Endothelial cell of umbilical vein (primary cell): Measurements from ENCODE around the gene AOX1. TPM values are rescaled to one million over a fixed set of nuclear protein-coding genes. Genes with fewer than 3 reads are reported as not detected.

Source experiments
- BruUV-seq: library from RNA; stranded (reverse); fragments of 400-500 nt; replicated peaks from 2 replicates; lab custom pipeline; 2021; lab: Mats Ljungman, UMichigan
- CTCF ChIA-PET: fragments of 300-600, 350-600 bp; sonication (Branson Sonifier 250); formaldehyde crosslinking; loops from one replicate; lab custom pipeline; 2021; ENCODE audit warnings: antibody characterized with exemption, inconsistent platforms; lab: Charles Lee
- POLR2A ChIA-PET: fragments of 300-600, 350-600 bp; sonication (Branson Sonifier 250); formaldehyde crosslinking; loops from one replicate; lab custom pipeline; 2021; ENCODE audit warnings: antibody characterized with exemption, inconsistent platforms; lab: Charles Lee
- DNase-seq: peaks from one replicate; pipeline ENCODE4 v3.0.0-alpha.2; 2011; ENCODE audit warnings: low read depth, low spot score
- FAIRE-seq: peaks from 2 replicates; lab custom pipeline; 2011; peaks lifted over from hg19 to GRCh38; lab: Jason Lieb, UNC
- H2AFZ ChIP-seq: 2 replicates; pipeline ENCODE4 v1.6.0; 2012; ENCODE audit warnings: low read depth, low read length, control low read depth, inconsistent platforms
- H3K27ac ChIP-seq: 2 replicates; pipeline ENCODE4 v1.5.1; 2011; ENCODE audit warnings: low read depth, mild to moderate bottlenecking, control low read depth, low read length, moderate library complexity; ENCODE audit not compliant: insufficient read depth
- H3K27me3 ChIP-seq, 2 experiments: 2 replicates each; pipeline versions ENCODE4 v1.6.0 to v1.6.1; 2011; ENCODE audit warnings: low read length in 2 of 2, mixed read lengths in 1 of 2; ENCODE audit not compliant: control insufficient read depth in 2 of 2, insufficient read depth in 2 of 2
- H3K36me3 ChIP-seq, 2 experiments: 2 replicates in 1 of 2; 3 replicates in 1 of 2; pipeline ENCODE4 v1.5.1; 2011; ENCODE audit warnings: low read length in 2 of 2, mild to moderate bottlenecking in 1 of 2, moderate library complexity in 1 of 2; ENCODE audit not compliant: control insufficient read depth in 2 of 2, insufficient read depth in 2 of 2; ENCODE audit errors: extremely low read depth in 1 of 2
- H3K4me1 ChIP-seq: 3 replicates; pipeline ENCODE4 v1.5.1; 2011; ENCODE audit warnings: mild to moderate bottlenecking, low read length; ENCODE audit not compliant: control insufficient read depth, insufficient read depth; ENCODE audit errors: extremely low read depth
- H3K4me2 ChIP-seq: 2 replicates; pipeline ENCODE4 v1.6.1; 2011; ENCODE audit warnings: low read length, control low read depth, mixed read lengths; ENCODE audit not compliant: insufficient read depth
- H3K4me3 ChIP-seq, 3 experiments: fragments of 200-600 bp in 1 of 3; sonication (generic), shearing (Covaris generic) in 1 of 3; replicated peaks in 1 of 3; 2 replicates each; pipeline ENCODE4 v1.5.1; 2011 to 2016; ENCODE audit warnings: control low read depth in 3 of 3, low read length in 3 of 3, mild to moderate bottlenecking in 2 of 3, inconsistent platforms in 1 of 3, low read depth in 1 of 3, moderate library complexity in 1 of 3; ENCODE audit not compliant: insufficient read depth in 1 of 3
- H3K79me2 ChIP-seq: 2 replicates; pipeline ENCODE4 v1.6.0; 2012; ENCODE audit warnings: low read length, inconsistent platforms; ENCODE audit not compliant: control insufficient read depth, insufficient read depth
- H3K9ac ChIP-seq: replicated peaks from 2 replicates; pipeline ENCODE3; 2011; ENCODE audit warnings: low read length, control low read depth; ENCODE audit not compliant: insufficient read depth; ENCODE audit errors: extremely low read depth
- H3K9me1 ChIP-seq: replicated peaks from 3 replicates; pipeline ENCODE4 v1.6.0; 2011; ENCODE audit warnings: mild to moderate bottlenecking, low read length; ENCODE audit not compliant: control insufficient read depth, insufficient read depth; ENCODE audit errors: extremely low read depth
- H3K9me3 ChIP-seq: replicated peaks from 2 replicates; pipeline ENCODE4 v1.5.1; 2012; ENCODE audit warnings: low read length, inconsistent platforms; ENCODE audit not compliant: control insufficient read depth, insufficient read depth
- H4K20me1 ChIP-seq: replicated peaks from 2 replicates; pipeline ENCODE3; 2011; ENCODE audit warnings: mild to moderate bottlenecking, low read length; ENCODE audit not compliant: control insufficient read depth, insufficient read depth; ENCODE audit errors: extremely low read depth
- EZH2 ChIP-seq: IDR thresholded peaks from 2 replicates; pipeline ENCODE4 v1.6.1; 2012; ENCODE audit warnings: borderline replicate concordance, low read depth, mild to moderate bottlenecking, moderate library complexity, low read length, inconsistent platforms; ENCODE audit not compliant: severe bottlenecking
- FOS ChIP-seq: IDR thresholded peaks from 2 replicates; pipeline ENCODE4 v1.6.1; 2011; ENCODE audit warnings: mild to moderate bottlenecking, low read length, moderate library complexity, borderline replicate concordance; ENCODE audit not compliant: insufficient read depth
- GATA2 ChIP-seq: IDR thresholded peaks from 2 replicates; pipeline ENCODE4 v1.7.0; 2011; ENCODE audit warnings: low read depth, mild to moderate bottlenecking, moderate library complexity, mixed read lengths, low read length; ENCODE audit not compliant: insufficient read length, insufficient read depth
- MYC ChIP-seq: IDR thresholded peaks from one replicate; pipeline ENCODE4 v1.6.1; 2011; ENCODE audit warnings: mild to moderate bottlenecking, low read depth, low read length
- dilution Hi-C: fragments of 300-500 bp; cut with MboI; formaldehyde crosslinking; loops from one replicate; pipeline ENCODE4 v1.15.0; 2019; ENCODE audit warnings: low sequenced_read_pairs; ENCODE audit not compliant: extremely low pct_ligation_motif_present
- intact Hi-C: fragments of 100-400 bp; cut with micrococcal nuclease; formaldehyde crosslinking; loops from one replicate; pipeline ENCODE4 v1.10.0; 2022
- polyA plus RNA-seq, 4 experiments: library from polyadenylated mRNA; depleted of rRNA in 3 of 4; stranded (reverse) in 3 of 4; unstranded in 1 of 4; fragments of >200 nt; gene quantifications; 2 replicates each; pipeline versions ENCODE4 v1.2.1 to v1.2.3, GENCODE V29; 2011 to 2012; ENCODE audit warnings: missing spikeins in 1 of 4
- total RNA-seq: library from RNA; stranded (reverse); gene quantifications from 2 replicates; pipeline ENCODE4 v1.2.3, GENCODE V29; 2021
- TF ChIP-seq, protein P1 (sequence below), 2 donors: IDR thresholded peaks; 1 replicate in 1 of 2; 2 replicates in 1 of 2; pipeline ENCODE4 v1.5.1; 2011; ENCODE audit warnings: low read length in 2 of 2, mild to moderate bottlenecking in 2 of 2, moderate library complexity in 2 of 2, control low read depth in 1 of 2, inconsistent platforms in 1 of 2, low read depth in 1 of 2; ENCODE audit not compliant: insufficient read depth in 1 of 2; ENCODE audit errors: extremely low read depth in 1 of 2
- TF ChIP-seq, protein P2 (sequence below): IDR thresholded peaks from 2 replicates; pipeline ENCODE4 v1.6.1; 2011; ENCODE audit not compliant: insufficient read depth, insufficient read length

The AOX1 gene
- total and polyA plus RNA-seq, 2 donors (not counting 3 experiments of a cell fraction or from before 2014, with no cell fraction given): 0.03 to 0.46 TPM

GRCh38 chr2:200669308-200669707 is 83.5 kb downstream of the AOX1 start:
- no peaks in the 10 kb centered on the region for H3K79me2 ChIP-seq
- H3K4me2 ChIP-seq: no peak overlapping the region
- no peak for DNase-seq
- H3K27me3 ChIP-seq: no peaks in the 10 kb centered on the region
- H2AFZ ChIP-seq: no peak overlapping the region
- no TSS peak for BruUV-seq
- H3K9ac ChIP-seq: no peak overlapping the region
- H3K36me3 ChIP-seq: no peaks in the 10 kb centered on the region
- H3K9me1 ChIP-seq: no peaks in the 10 kb centered on the region
- no peaks in the 10 kb centered on the region for H4K20me1 ChIP-seq
- dilution Hi-C loops (no loop called here), intact Hi-C loops (no loop called here)
- no peaks in the 10 kb centered on the region for H3K4me1 ChIP-seq
- FAIRE-seq: no peak
- CTCF ChIA-PET: no interaction called here
- no peaks in the 10 kb centered on the region for H3K9me3 ChIP-seq
- H3K27ac ChIP-seq: no peak overlapping the region
- POLR2A ChIA-PET: no interaction called here
- no peak overlapping the region for H3K4me3 ChIP-seq
- TF ChIP-seq, protein P1, sequence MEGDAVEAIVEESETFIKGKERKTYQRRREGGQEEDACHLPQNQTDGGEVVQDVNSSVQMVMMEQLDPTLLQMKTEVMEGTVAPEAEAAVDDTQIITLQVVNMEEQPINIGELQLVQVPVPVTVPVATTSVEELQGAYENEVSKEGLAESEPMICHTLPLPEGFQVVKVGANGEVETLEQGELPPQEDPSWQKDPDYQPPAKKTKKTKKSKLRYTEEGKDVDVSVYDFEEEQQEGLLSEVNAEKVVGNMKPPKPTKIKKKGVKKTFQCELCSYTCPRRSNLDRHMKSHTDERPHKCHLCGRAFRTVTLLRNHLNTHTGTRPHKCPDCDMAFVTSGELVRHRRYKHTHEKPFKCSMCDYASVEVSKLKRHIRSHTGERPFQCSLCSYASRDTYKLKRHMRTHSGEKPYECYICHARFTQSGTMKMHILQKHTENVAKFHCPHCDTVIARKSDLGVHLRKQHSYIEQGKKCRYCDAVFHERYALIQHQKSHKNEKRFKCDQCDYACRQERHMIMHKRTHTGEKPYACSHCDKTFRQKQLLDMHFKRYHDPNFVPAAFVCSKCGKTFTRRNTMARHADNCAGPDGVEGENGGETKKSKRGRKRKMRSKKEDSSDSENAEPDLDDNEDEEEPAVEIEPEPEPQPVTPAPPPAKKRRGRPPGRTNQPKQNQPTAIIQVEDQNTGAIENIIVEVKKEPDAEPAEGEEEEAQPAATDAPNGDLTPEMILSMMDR (IDR thresholded peaks at IDR 0.05; ENCODE audit: extremely low read depth in 1 of 2, insufficient read depth in 1 of 2, low read depth in 1 of 2, low read length in 2 of 2): no peak
- TF ChIP-seq GATA2: no peak
- TF ChIP-seq, protein P2, sequence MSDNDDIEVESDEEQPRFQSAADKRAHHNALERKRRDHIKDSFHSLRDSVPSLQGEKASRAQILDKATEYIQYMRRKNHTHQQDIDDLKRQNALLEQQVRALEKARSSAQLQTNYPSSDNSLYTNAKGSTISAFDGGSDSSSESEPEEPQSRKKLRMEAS: no peak

GRCh38 chr2:200670313-200670712 is 84.5 kb downstream of the AOX1 start:
- Histone ChIP-seq H3K27ac (no peak overlapping the region), H3K4me3 (no peak overlapping the region), H3K4me2 (no peak overlapping the region), H3K27me3 (no peaks in the 10 kb centered on the region), H3K4me1 (no peaks in the 10 kb centered on the region), H3K9me1 (no peaks in the 10 kb centered on the region), H4K20me1 (no peaks in the 10 kb centered on the region), H3K9me3 (no peaks in the 10 kb centered on the region), H3K36me3 (no peaks in the 10 kb centered on the region), H3K9ac (no peak overlapping the region), H3K79me2 (no peaks in the 10 kb centered on the region), H2AFZ (no peak overlapping the region)
- FAIRE-seq: no peak
- CTCF ChIA-PET: no interaction called here
- TF ChIP-seq EZH2 (no peak), MYC (no peak), FOS (no peak), GATA2 (no peak)
- dilution Hi-C loops (no loop called here), intact Hi-C loops (no loop called here)
- POLR2A ChIA-PET: no interaction called here
- no peak for DNase-seq
- BruUV-seq: no TSS peak
